Uterus (tissue), 2 donors: ENCODE measurements around the gene PPP3CA.

ENCODE experiments used
- CTCF ChIP-seq, 4 experiments: fragments of 200-600 bp in 2 of 4; fragments of 450-650 bp in 2 of 4; sonication (generic) in 2 of 4; IDR thresholded peaks; one replicate each; pipeline ENCODE4 v1.5.1; 2016 to 2019; ENCODE audit warnings: antibody characterized with exemption in 4 of 4, mild to moderate bottlenecking in 2 of 4, moderate library complexity in 1 of 4
- POLR2A ChIP-seq, 2 donors: fragments of 450-650 bp; IDR thresholded peaks; one replicate each; pipeline ENCODE4 v1.6.1; 2016; ENCODE audit warnings: antibody characterized with exemption in 2 of 2, mild to moderate bottlenecking in 1 of 2, moderate library complexity in 1 of 2

- TF ChIP-seq CTCF (IDR thresholded peaks at IDR 0.05) (no peak), POLR2A (IDR thresholded peaks at IDR 0.05) (no peak)
Measured at GRCh38 chr4:101237773-101238172, 109.6 kb downstream of the PPP3CA start.
